ENCODE results near the gene PCBD1.
"Not testable (repeated sequence)": the region's sequence is repeated elsewhere in the genome, so short reads cannot be mapped to it uniquely, and the experiment has no call there.

PCBD1 gene

GRCh38 chr10:70861495-70862197 lies 26.7 kb downstream of the PCBD1 start:
- not testable (repeated sequence) for DNase-seq

- no peak for DNase-seq
Observed at GRCh38 chr10:70858759-70859158, 29.6 kb downstream of the PCBD1 start.

- DNase-seq, result no peak
Observed at GRCh38 chr10:70856454-70856853, 31.9 kb downstream of the PCBD1 start.

- no peak for DNase-seq
Observed at GRCh38 chr10:70853457-70853856, 34.9 kb downstream of the PCBD1 start.

- no peak for DNase-seq
Observed at GRCh38 chr10:70853038-70853437, 35.3 kb downstream of the PCBD1 start.

- DNase-seq, result no peak
Observed at GRCh38 chr10:70851597-70852475, 36.5 kb downstream of the PCBD1 start.

GRCh38 chr10:70850097-70850496 lies 38.3 kb downstream of the PCBD1 start:
- DNase-seq, result no peak

- DNase-seq, result no peak
Observed at GRCh38 chr10:70849582-70850016, 38.8 kb downstream of the PCBD1 start.

- no peak for DNase-seq
Observed at GRCh38 chr10:70847659-70848360, 40.6 kb downstream of the PCBD1 start.

GRCh38 chr10:70846795-70847194 lies 41.6 kb downstream of the PCBD1 start:
- DNase-seq, result no peak

- no peak for DNase-seq
Observed at GRCh38 chr10:70845816-70846215, 42.5 kb downstream of the PCBD1 start.

- DNase-seq, result no peak
Observed at GRCh38 chr10:70845256-70845655, 43.1 kb downstream of the PCBD1 start.

- no peak for DNase-seq
Observed at GRCh38 chr10:70843776-70844489, 44.4 kb downstream of the PCBD1 start.

GRCh38 chr10:70843333-70843732 lies 45.0 kb downstream of the PCBD1 start:
- DNase-seq, result no peak

- no peak for DNase-seq
Observed at GRCh38 chr10:70840836-70841235, 47.5 kb downstream of the PCBD1 start.

GRCh38 chr10:70838270-70838805 lies 50.0 kb downstream of the PCBD1 start:
- no peak for DNase-seq

- DNase-seq, result no peak
Observed at GRCh38 chr10:70837660-70838059, 50.7 kb downstream of the PCBD1 start.

GRCh38 chr10:70836319-70836718 lies 52.0 kb downstream of the PCBD1 start:
- no peak for DNase-seq

GRCh38 chr10:70834441-70835151 lies 53.8 kb downstream of the PCBD1 start:
- no peak for DNase-seq

- no peak for DNase-seq
Observed at GRCh38 chr10:70834021-70834420, 54.3 kb downstream of the PCBD1 start.

- no peak for DNase-seq
Observed at GRCh38 chr10:70833601-70834000, 54.8 kb downstream of the PCBD1 start.
